ENCODE measurements around the gene PIWIL4.
"Not testable (repeated sequence)": the region's sequence is repeated elsewhere in the genome, so short reads cannot be mapped to it uniquely, and the experiment has no call there.

Gene PIWIL4

DNA sequence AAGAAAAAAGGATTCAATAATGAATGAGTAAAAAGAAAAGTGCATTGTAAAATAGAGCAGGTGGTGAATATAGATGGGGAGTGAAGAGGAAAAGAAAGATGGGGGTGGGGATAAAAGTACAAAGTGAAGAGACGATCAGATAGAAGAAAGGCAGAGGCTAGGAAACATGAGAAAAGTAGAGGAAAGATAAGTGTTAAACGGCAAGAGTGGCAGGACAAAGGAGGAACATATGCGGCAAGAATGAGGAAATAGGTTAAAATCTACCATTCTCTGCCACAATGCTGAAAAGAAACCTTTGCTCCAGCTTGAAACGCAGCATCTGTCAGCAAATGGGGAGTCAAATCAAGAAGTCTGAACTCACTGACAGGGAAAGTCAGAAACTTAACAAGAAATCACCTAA is 16.7 kb upstream of the PIWIL4 start:
- H3K27me3 ChIP-seq = no peaks in the 10 kb centered on the region
- H3K36me3 ChIP-seq = no peaks in the 10 kb centered on the region
- no peak overlapping the region for H3K27ac ChIP-seq
- H3K4me1 ChIP-seq = peaks cover 0 to 41% (median 18%) of the 10 kb centered on the region in 4 donors
- no peak for TF ChIP-seq CTCF (IDR thresholded peaks at IDR 0.05)
- intact Hi-C loops (cut with DNase I; ENCODE audit: low total_unique reads) = no loop called here
- no peak overlapping the region for H3K4me3 ChIP-seq
- H3K9me3 ChIP-seq = no peaks in the 10 kb centered on the region
- DNase-seq = no peak

GRCh38 chr11:94553938-94554337 is 13.2 kb upstream of the PIWIL4 start:
- intact Hi-C loops (cut with DNase I; ENCODE audit: low total_unique reads) = no loop called here
- Histone ChIP-seq H3K4me3 (no peak overlapping the region), H3K9me3 (no peaks in the 10 kb centered on the region), H3K36me3 (no peaks in the 10 kb centered on the region), H3K27me3 (no peaks in the 10 kb centered on the region), H3K4me1 (peaks cover 0 to 35% (median 6%) of the 10 kb centered on the region in 4 donors), H3K27ac (no peak overlapping the region)
- no peak for DNase-seq
- TF ChIP-seq CTCF (IDR thresholded peaks at IDR 0.05) = no peak

GRCh38 chr11:94555752-94556329 is 11.3 kb upstream of the PIWIL4 start:
- peaks cover 0 to 31% (median 2%) of the 10 kb centered on the region in 4 donors for H3K4me1 ChIP-seq
- DNase-seq; H3K9me3 ChIP-seq; H3K27me3 ChIP-seq; H3K27ac ChIP-seq; H3K4me3 ChIP-seq; intact Hi-C loops (cut with DNase I; ENCODE audit: low total_unique reads); H3K36me3 ChIP-seq: not testable (repeated sequence)

GRCh38 chr11:94557421-94557820 is 9.7 kb upstream of the PIWIL4 start:
- Histone ChIP-seq H3K4me1 (peaks cover 0 to 31% (median 2%) of the 10 kb centered on the region in 4 donors), H3K27me3 (no peaks in the 10 kb centered on the region), H3K4me3 (no peak overlapping the region), H3K27ac (peak overlapping the region in 1 of 2 donors; percentile 24), H3K36me3 (no peaks in the 10 kb centered on the region), H3K9me3 (no peaks in the 10 kb centered on the region)
- DNase-seq = no peak
- intact Hi-C loops (cut with DNase I; ENCODE audit: low total_unique reads) = no loop called here
- no peak for TF ChIP-seq CTCF (IDR thresholded peaks at IDR 0.05)

GRCh38 chr11:94557992-94558391 is 9.2 kb upstream of the PIWIL4 start:
- no peak for TF ChIP-seq CTCF (IDR thresholded peaks at IDR 0.05)
- no peak for DNase-seq

GRCh38 chr11:94558468-94558867 is 8.7 kb upstream of the PIWIL4 start:
- H3K9me3 ChIP-seq = no peaks in the 10 kb centered on the region
- no peaks in the 10 kb centered on the region for H3K36me3 ChIP-seq
- no peaks in the 10 kb centered on the region for H3K27me3 ChIP-seq
- no peak for DNase-seq
- H3K4me3 ChIP-seq = no peak overlapping the region
- intact Hi-C loops (cut with DNase I; ENCODE audit: low total_unique reads) = no loop called here
- H3K27ac ChIP-seq = no peak overlapping the region
- peaks cover 0 to 39% (median 5%) of the 10 kb centered on the region in 4 donors for H3K4me1 ChIP-seq
- TF ChIP-seq CTCF (IDR thresholded peaks at IDR 0.05) = no peak

More at GRCh38 chr11:94557992-94558391, 9.2 kb upstream of the PIWIL4 start:
- Histone ChIP-seq H3K9me3 (no peaks in the 10 kb centered on the region), H3K36me3 (no peaks in the 10 kb centered on the region), H3K4me1 (peaks cover 0 to 34% (median 4%) of the 10 kb centered on the region in 4 donors), H3K27ac (no peak overlapping the region), H3K4me3 (no peak overlapping the region), H3K27me3 (no peaks in the 10 kb centered on the region)
- intact Hi-C loops (cut with DNase I; ENCODE audit: low total_unique reads) = no loop called here

Data from tibial artery (tissue), 4 donors.